Measurements from ENCODE around the gene HIRA. TPM values are rescaled to one million over a fixed set of nuclear protein-coding genes. Genes with fewer than 3 reads are reported as not detected.
A peak's percentile ranks its signal among the peaks of the same experiment; 100 is the strongest.

Gene HIRA
- total RNA-seq, 1 donor from 2014 or later: 7.3 TPM

- Histone ChIP-seq H3K4me3 (ENCODE audit: low read length in 3 of 3) (peak within 1 kb of the TSS; percentile 93 to 99 (median 98)), H3K9ac (ENCODE audit: low read depth in 1 of 3, low read length in 3 of 3) (peak within 1 kb of the TSS; percentile 88 to 98 (median 97)), H3K36me3 (ENCODE audit: control insufficient read depth in 3 of 3, insufficient read depth in 3 of 3, low read length in 3 of 3) (peaks cover 18 to 25% (median 21%) of the 10 kb centered on the region in 3 donors), H3K9me3 (ENCODE audit: control insufficient read depth in 3 of 3, low read length in 3 of 3) (no peaks in the 10 kb centered on the region), H3K4me1 (ENCODE audit: control insufficient read depth in 3 of 3, insufficient read depth in 3 of 3, low read length in 3 of 3) (peaks cover 24 to 40% (median 29%) of the 10 kb centered on the region in 3 donors), H3K27ac (ENCODE audit: low read depth, low read length) (peak within 1 kb of the TSS; percentile 97), H3K27me3 (ENCODE audit: control insufficient read depth in 3 of 3, insufficient read depth in 3 of 3, low read length in 3 of 3) (no peaks in the 10 kb centered on the region)
Measured at GRCh38 chr22:19432133-19432851, 759 bp upstream of the HIRA start, which contains the start of gene MRPL40. Gene MRPL40, plus strand, starts transcription at chr22:19432545. Its CDS starts 10 bp downstream, at chr22:19432555.

- H3K27ac ChIP-seq (ENCODE audit: low read depth, low read length): peak overlapping the region; percentile 64
- H3K27me3 ChIP-seq (ENCODE audit: control insufficient read depth in 3 of 3, insufficient read depth in 3 of 3, low read length in 3 of 3): no peaks in the 10 kb centered on the region
- H3K4me3 ChIP-seq (ENCODE audit: low read length in 3 of 3): peak overlapping the region; percentile 84 to 92 (median 87)
- H3K36me3 ChIP-seq (ENCODE audit: control insufficient read depth in 3 of 3, insufficient read depth in 3 of 3, low read length in 3 of 3): peaks cover 13 to 16% (median 16%) of the 10 kb centered on the region in 3 donors
- H3K9ac ChIP-seq (ENCODE audit: low read depth in 1 of 3, low read length in 3 of 3): peak overlapping the region; percentile 87 to 90 (median 88)
- H3K4me1 ChIP-seq (ENCODE audit: control insufficient read depth in 3 of 3, insufficient read depth in 3 of 3, low read length in 3 of 3): peaks cover 24 to 48% (median 29%) of the 10 kb centered on the region in 3 donors
- H3K9me3 ChIP-seq (ENCODE audit: control insufficient read depth in 3 of 3, low read length in 3 of 3): no peaks in the 10 kb centered on the region
Measured at GRCh38 chr22:19430890-19431541, 517 bp downstream of the HIRA start.

- Histone ChIP-seq H3K27me3 (ENCODE audit: control insufficient read depth in 3 of 3, insufficient read depth in 3 of 3, low read length in 3 of 3) (no peaks in the 10 kb centered on the region), H3K4me3 (ENCODE audit: low read length in 3 of 3) (peak overlapping the region; percentile 84 to 92 (median 87)), H3K27ac (ENCODE audit: low read depth, low read length) (peak overlapping the region; percentile 64), H3K9ac (ENCODE audit: low read depth in 1 of 3, low read length in 3 of 3) (peak overlapping the region; percentile 87 to 90 (median 88)), H3K36me3 (ENCODE audit: control insufficient read depth in 3 of 3, insufficient read depth in 3 of 3, low read length in 3 of 3) (peaks cover 8 to 11% (median 10%) of the 10 kb centered on the region in 3 donors), H3K4me1 (ENCODE audit: control insufficient read depth in 3 of 3, insufficient read depth in 3 of 3, low read length in 3 of 3) (peaks cover 24 to 50% (median 29%) of the 10 kb centered on the region in 3 donors), H3K9me3 (ENCODE audit: control insufficient read depth in 3 of 3, low read length in 3 of 3) (no peaks in the 10 kb centered on the region)
Measured at GRCh38 chr22:19429950-19430889, 1.3 kb downstream of the HIRA start.

- no peak overlapping the region for H3K9ac ChIP-seq (ENCODE audit: low read depth in 1 of 3, low read length in 3 of 3)
- H3K27ac ChIP-seq (ENCODE audit: low read depth, low read length): no peak overlapping the region
- H3K36me3 ChIP-seq (ENCODE audit: control insufficient read depth in 3 of 3, insufficient read depth in 3 of 3, low read length in 3 of 3): peaks cover 0 to 6% (median 0%) of the 10 kb centered on the region in 3 donors
- no peak overlapping the region for H3K4me3 ChIP-seq (ENCODE audit: low read length in 3 of 3)
- no peaks in the 10 kb centered on the region for H3K27me3 ChIP-seq (ENCODE audit: control insufficient read depth in 3 of 3, insufficient read depth in 3 of 3, low read length in 3 of 3)
- no peaks in the 10 kb centered on the region for H3K9me3 ChIP-seq (ENCODE audit: control insufficient read depth in 3 of 3, low read length in 3 of 3)
- peaks cover 16 to 50% (median 17%) of the 10 kb centered on the region in 3 donors for H3K4me1 ChIP-seq (ENCODE audit: control insufficient read depth in 3 of 3, insufficient read depth in 3 of 3, low read length in 3 of 3)
Measured at GRCh38 chr22:19424186-19424500, 7.4 kb downstream of the HIRA start.

- Histone ChIP-seq H3K9ac (ENCODE audit: low read depth in 1 of 3, low read length in 3 of 3) (peak overlapping the region in 1 of 3 donors; percentile 16), H3K27ac (ENCODE audit: low read depth, low read length) (no peak overlapping the region), H3K9me3 (ENCODE audit: control insufficient read depth in 3 of 3, low read length in 3 of 3) (no peaks in the 10 kb centered on the region), H3K4me1 (ENCODE audit: control insufficient read depth in 3 of 3, insufficient read depth in 3 of 3, low read length in 3 of 3) (peaks cover 11 to 41% (median 15%) of the 10 kb centered on the region in 3 donors), H3K36me3 (ENCODE audit: control insufficient read depth in 3 of 3, insufficient read depth in 3 of 3, low read length in 3 of 3) (peaks cover 0 to 6% (median 0%) of the 10 kb centered on the region in 3 donors), H3K4me3 (ENCODE audit: low read length in 3 of 3) (no peak overlapping the region), H3K27me3 (ENCODE audit: control insufficient read depth in 3 of 3, insufficient read depth in 3 of 3, low read length in 3 of 3) (no peaks in the 10 kb centered on the region)
Measured at GRCh38 chr22:19422440-19423301, 8.9 kb downstream of the HIRA start.

- H3K36me3 ChIP-seq (ENCODE audit: control insufficient read depth in 3 of 3, insufficient read depth in 3 of 3, low read length in 3 of 3): peaks cover 0 to 6% (median 0%) of the 10 kb centered on the region in 3 donors
- no peak overlapping the region for H3K9ac ChIP-seq (ENCODE audit: low read depth in 1 of 3, low read length in 3 of 3)
- no peaks in the 10 kb centered on the region for H3K9me3 ChIP-seq (ENCODE audit: control insufficient read depth in 3 of 3, low read length in 3 of 3)
- peaks cover 11 to 32% (median 15%) of the 10 kb centered on the region in 3 donors for H3K4me1 ChIP-seq (ENCODE audit: control insufficient read depth in 3 of 3, insufficient read depth in 3 of 3, low read length in 3 of 3)
- H3K27ac ChIP-seq (ENCODE audit: low read depth, low read length): no peak overlapping the region
- H3K4me3 ChIP-seq (ENCODE audit: low read length in 3 of 3): no peak overlapping the region
- H3K27me3 ChIP-seq (ENCODE audit: control insufficient read depth in 3 of 3, insufficient read depth in 3 of 3, low read length in 3 of 3): no peaks in the 10 kb centered on the region
Measured at GRCh38 chr22:19420321-19420720, 11.2 kb downstream of the HIRA start.

- H3K27ac ChIP-seq (ENCODE audit: low read depth, low read length): no peak overlapping the region
- H3K4me1 ChIP-seq (ENCODE audit: control insufficient read depth in 3 of 3, insufficient read depth in 3 of 3, low read length in 3 of 3): peaks cover 11 to 25% (median 15%) of the 10 kb centered on the region in 3 donors
Measured at GRCh38 chr22:19419464-19420178, 11.9 kb downstream of the HIRA start.

GRCh38 chr22:19419086-19419463 lies 12.5 kb downstream of the HIRA start:
- Histone ChIP-seq H3K9me3 (ENCODE audit: control insufficient read depth in 3 of 3, low read length in 3 of 3) (no peaks in the 10 kb centered on the region), H3K4me1 (ENCODE audit: control insufficient read depth in 3 of 3, insufficient read depth in 3 of 3, low read length in 3 of 3) (peaks cover 7 to 27% (median 15%) of the 10 kb centered on the region in 3 donors), H3K36me3 (ENCODE audit: control insufficient read depth in 3 of 3, insufficient read depth in 3 of 3, low read length in 3 of 3) (no peaks in the 10 kb centered on the region), H3K9ac (ENCODE audit: low read depth in 1 of 3, low read length in 3 of 3) (no peak overlapping the region), H3K4me3 (ENCODE audit: low read length in 3 of 3) (no peak overlapping the region), H3K27ac (ENCODE audit: low read depth, low read length) (no peak overlapping the region), H3K27me3 (ENCODE audit: control insufficient read depth in 3 of 3, insufficient read depth in 3 of 3, low read length in 3 of 3) (no peaks in the 10 kb centered on the region)

More at GRCh38 chr22:19419464-19420178, 11.9 kb downstream of the HIRA start:
- H3K27me3 ChIP-seq (ENCODE audit: control insufficient read depth in 3 of 3, insufficient read depth in 3 of 3, low read length in 3 of 3): no peaks in the 10 kb centered on the region
- H3K9ac ChIP-seq (ENCODE audit: low read depth in 1 of 3, low read length in 3 of 3): no peak overlapping the region
- H3K4me3 ChIP-seq (ENCODE audit: low read length in 3 of 3): no peak overlapping the region
- no peaks in the 10 kb centered on the region for H3K9me3 ChIP-seq (ENCODE audit: control insufficient read depth in 3 of 3, low read length in 3 of 3)
- H3K36me3 ChIP-seq (ENCODE audit: control insufficient read depth in 3 of 3, insufficient read depth in 3 of 3, low read length in 3 of 3): no peaks in the 10 kb centered on the region

Data from skeletal muscle tissue (tissue), 4 donors.